Effector CD4-positive, alpha-beta T cell (primary cell): ENCODE measurements around the gene DTD1.
A peak's percentile ranks its signal among the peaks of the same experiment; 100 is the strongest.
"Not testable (repeated sequence)": the region's sequence is repeated elsewhere in the genome, so short reads cannot be mapped to it uniquely, and the experiment has no call there.

Source experiments
- DNase-seq: peaks from one replicate; pipeline ENCODE4 v3.0.0-alpha.2; 2020

Gene DTD1

DNA sequence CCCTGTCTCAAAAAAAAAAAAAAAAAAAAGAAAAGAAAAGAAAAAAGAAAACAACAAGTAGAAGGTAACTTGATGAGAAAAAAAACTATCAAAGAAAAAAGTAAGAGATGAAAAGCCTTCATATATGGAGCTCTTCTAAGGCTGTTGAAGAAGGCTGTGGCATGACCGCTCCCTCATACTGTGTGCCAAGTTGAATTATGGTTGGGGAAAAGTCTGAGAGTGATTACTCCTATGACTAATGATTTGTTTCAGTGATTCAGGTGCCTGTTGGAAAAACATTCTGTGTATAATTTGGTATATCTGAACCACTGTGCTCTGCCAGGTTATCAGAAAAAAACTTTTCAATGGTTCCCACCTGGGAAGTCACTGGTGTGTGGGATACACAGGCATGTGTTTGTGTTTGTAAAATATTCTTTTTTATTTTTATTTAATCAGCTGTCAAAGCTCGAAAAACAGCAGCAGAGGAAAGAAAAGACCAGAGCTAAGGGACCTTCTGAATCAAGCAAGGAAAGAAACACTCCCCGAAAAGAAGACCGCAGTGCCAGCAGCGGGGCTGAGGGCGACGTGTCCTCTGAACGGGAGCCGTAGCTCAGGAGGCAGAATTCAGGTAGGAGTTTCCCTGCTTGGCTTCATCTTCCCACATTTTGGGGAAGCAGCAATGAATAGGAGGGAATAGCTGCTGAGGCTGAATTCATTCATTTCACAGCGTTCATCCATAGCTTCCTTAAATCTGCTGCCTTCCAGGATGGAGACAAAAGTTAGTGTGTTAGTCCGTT, 156.0 kb downstream of the DTD1 start:
- no peak for DNase-seq

DNA sequence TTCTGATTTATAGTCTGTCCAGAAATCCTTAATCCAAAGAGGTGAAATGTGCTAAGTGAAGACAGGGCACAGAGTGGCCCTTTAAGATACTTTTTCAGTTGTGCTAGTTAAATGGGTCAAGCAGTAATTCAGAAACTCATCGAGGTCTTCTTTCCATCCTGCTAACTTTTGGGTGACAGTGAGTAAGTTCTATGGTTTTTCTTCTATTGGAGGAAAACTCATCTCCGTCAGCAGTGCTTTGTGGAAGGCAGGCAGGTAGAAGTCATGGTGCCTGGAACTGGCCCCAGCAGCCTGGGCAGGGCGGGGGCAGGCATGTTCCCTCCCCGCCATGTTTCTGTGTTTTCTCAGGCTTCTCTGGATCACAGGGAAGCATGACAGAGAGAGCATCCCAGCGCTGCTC, 159.2 kb downstream of the DTD1 start:
- no peak for DNase-seq

DNA sequence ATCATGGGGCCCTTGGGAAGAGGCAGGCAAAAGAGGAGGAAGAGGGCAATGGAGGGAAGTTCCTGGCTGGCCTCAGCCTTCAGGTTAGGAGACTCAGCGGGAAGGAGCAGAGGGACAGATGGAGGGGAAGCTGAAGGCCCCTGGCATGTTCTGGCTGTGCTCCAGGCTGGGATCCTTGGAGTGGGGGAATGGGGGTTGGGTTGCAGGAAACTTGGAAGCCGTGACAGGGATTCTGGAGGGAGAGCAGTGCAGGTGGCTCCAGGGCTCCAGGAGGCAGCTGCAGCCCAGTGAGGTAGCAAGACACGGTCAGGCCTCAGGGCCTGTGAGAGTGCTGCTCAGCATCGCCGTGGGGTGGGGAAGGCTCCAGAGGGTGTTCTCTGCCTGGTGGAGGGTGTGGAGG, 161.1 kb downstream of the DTD1 start:
- no peak for DNase-seq

DNA sequence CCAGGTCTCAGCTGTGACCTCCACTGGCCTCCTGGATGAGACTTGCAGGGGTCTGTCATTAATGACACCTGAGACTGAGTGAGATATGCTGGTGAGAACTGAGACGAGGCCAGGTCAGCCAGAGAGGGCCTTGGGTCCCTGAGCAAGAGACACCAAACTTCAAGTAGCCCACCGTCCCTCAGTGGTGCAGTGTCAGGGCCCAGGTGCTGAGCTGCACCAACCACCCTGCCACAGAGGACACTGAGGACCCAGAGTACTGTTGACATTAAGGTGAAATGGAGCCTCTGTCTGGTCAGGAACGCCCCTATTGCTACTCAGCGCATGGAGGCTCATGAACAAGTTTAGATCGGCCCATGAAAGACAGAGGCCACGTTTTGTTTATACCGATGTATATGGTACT, 161.7 kb downstream of the DTD1 start:
- DNase-seq, result no peak

DNA sequence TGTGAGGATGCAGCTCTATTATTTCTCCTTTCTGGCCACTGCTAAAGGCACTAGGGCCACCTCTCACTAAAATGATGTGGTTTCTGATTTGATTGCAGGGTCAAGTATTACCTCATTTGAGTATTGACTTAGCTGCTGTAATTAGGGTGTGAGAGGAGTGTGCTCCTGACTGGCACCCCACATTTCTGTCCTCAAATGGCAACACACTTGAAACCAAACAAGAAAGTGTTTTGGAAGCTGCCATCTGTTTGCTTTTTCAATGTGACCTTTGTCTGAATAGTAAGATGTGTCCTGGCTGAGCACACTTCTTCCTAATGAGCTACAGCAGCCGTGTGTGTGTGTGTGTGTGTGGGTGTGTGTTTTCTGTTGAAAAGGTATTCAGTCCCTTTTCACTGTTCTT, 162.9 kb downstream of the DTD1 start:
- DNase-seq, result no peak

DNA sequence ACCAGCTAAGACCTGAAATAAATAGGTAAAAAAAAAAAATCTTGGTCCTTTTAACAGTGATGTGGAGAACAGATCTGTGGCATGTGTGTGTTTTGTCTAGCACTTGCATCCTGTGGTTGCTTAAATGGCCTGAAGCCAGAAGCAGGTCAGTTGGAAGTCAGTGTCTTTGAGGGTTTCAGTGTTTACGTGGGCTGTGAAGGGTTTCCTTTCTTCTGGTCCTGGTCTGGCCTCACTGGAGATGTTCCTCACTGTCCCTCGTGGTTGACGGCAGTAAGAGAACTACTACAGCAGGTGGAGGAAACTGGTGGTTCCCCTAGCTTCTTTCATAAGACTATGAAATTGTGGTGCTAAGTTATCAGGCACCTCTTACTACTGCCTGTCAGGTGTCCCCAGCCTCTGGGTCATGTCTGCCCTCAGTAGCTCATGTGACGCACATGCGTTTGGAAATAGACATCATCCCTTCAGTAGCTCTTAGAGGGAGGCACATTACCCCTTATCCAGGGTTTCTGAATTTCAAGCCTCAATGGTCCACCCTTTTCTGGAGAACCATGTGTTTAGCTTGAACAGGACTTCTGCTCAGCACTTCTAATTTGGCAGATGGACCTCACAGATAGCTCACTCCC, 166.3 kb downstream of the DTD1 start:
- DNase-seq, result no peak

DNA sequence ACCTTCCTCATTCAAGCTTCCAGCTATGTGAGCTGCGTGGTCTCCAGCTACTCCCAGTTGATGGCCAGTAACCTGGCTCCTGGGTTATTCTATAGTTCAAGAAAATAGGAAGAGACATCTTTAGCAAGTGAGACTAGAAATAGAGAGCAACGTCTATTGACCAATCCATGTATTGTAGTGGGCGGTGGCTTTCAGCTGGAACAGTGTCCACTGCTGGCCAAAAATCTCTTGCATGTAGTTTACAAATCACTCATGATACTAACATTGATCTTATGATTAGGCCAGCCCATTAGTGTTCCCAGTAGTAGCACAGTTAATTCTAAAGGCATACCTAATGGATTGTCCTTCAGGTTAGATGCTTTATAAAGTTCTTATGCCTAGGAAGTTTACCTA, 166.8 kb downstream of the DTD1 start:
- no peak for DNase-seq

DNA sequence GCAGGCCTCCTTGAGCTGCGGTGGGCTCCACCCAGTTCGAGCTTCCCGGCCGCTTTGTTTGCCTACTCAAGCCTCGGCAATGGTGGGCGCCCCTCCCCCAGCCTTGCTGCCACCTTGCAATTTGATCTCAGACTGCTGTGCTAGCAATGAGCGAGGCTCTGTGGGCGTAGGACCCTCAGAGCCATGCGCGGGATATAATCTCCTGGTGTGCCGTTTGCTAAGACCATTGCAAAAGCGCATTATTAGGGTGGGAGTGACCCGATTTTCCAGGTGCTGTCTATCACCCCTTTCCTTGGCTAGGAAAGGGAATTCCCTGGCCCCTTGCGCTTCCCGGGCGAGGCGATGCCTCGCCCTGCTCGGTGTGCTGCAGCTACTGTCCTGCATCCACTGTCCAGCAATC, 173.0 kb downstream of the DTD1 start:
- not testable (repeated sequence) for DNase-seq

DNA sequence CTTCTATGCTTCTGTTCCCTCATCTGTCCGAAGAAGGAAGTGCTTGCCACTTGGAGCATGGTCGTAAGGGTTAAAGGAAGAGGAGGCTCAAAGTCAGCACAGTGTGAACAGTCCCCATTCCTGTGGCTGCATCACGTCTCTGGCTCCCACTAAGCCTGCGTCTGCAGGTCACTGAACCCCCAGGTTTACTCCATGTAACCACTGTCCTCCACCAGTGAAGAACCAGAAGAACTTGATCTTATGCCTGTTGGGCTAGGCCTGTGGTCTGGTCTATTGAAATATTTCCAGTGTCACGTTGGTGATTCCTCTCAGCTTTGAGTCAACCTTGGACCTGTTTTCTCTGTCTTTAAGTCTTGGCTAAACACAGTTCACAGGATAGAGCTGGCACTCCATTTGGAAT, 179.8 kb downstream of the DTD1 start:
- no peak for DNase-seq

DNA sequence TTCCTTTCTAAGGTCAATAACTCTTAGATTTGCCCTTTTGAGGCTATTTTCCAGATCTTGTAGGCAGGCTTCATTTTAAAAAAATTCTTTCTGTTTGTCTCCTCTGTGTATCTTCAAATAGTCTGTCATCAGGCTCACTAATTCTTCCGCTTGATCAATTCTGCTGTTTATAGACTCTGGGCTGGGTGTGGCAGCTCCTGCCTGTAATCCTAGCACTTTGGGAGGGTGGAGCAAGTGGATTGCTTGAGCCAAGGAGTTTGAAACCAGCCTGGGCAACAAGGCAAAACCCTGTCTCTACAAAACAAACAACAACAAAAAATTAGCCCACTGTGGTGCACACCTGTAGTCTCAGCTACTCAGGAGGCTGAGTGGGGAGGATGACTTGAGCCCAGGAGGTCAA, 185.7 kb downstream of the DTD1 start:
- no peak for DNase-seq

DNA sequence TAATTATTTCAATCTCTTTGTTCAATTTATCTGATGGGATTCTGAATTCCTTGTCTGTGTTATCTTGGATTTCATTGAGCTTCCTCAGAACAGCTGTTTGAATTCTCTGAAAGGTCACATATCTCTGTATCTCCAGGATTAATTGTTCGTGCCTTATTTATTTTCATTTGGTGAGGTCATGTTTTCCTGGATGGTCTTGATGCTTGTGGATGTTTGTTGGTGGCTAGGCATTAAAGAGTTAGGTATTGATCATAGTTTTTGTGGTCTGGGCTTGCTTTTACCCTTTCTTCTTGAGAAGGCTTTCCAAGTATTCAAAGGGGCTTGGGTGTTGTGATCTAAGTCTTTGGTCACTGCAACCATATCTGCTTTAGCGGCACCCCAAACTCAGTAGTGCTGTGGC, 186.4 kb downstream of the DTD1 start:
- no peak for DNase-seq

DNA sequence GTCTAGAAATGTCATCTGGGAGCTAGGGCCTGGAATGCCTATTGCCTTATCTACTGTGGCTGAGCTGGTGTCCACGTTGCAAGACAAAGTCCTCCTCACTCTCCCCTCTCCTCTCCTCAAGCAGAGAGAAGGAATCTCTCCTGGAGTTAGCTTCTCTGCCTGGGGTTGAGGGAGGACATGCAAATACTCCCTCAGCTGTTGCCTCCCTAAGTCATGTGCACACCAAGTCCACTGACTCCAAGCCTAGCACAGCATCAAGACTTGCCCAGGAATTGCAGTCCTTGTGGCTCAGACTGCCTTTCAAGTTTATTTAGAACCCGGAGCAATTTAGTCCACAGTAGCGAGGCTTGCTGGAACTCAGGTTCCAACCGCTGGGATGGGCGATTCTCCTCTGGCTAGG, 187.8 kb downstream of the DTD1 start:
- no peak for DNase-seq

DNA sequence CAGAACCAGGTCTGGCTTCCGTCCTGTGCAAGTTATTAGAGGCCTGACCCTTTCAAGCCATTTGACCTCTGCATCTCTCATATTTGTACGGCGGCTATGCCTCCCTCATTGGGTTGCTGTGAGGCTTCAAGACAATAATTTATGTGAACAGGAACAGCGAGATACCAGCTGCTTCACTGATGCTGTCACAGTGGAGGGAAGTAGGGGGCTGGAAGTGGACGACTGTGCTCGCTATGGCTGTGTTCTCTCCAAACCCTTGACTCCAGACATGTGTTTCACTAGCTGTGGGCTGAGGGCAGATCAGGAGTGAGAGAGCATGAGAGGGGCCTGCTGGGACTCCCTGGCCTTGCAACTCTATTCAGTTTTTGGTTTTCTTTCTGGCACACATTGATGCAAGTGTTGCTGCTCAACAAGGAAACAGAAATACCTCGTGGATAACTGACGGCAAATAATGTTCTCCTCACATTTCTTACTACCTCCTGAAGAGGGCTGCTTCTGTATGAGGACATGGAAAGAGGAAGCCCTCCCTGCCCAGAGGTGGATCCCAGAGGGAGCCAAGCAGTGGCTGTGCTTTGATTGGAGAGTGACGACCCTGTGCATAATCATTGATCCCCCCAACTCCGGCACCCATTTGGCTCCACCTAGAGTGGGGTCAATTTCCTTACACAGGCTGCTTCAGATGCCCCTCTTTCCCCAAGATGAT, 191.0 kb downstream of the DTD1 start:
- no peak for DNase-seq

DNA sequence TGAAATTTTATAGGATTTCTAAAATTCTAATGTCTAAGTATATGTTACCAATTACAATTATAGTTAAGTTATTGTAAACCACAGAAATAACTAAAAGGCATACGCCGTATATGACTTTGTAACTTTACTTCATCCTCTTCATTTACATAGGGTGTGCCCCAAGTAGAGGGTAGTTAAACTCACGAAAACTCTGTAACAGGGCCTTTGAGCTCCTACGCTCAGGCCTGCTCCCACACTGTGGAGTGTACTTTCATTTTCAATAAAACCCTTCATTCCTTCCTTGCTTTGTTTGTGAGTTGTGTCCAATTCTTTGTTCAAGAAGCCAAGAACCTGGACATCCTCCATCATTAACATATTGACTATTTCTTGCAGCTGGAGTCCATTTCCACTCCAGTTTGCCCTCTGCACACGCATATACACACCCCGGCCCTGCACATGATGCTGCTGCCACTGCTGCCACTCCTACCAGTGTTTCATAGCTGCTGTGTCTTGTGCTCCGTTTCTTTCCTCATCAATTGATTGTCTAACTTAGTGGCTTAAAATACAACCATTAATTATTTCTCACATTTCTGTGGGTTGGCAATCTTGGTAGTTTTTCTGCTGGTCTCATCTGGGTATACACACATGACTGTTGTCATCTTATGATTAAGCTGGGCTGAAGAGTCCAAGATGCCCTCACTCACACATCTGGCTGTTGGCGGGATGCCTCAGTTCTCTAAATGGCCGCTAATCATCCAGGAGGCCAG, 192.7 kb downstream of the DTD1 start:
- no peak for DNase-seq

DNA sequence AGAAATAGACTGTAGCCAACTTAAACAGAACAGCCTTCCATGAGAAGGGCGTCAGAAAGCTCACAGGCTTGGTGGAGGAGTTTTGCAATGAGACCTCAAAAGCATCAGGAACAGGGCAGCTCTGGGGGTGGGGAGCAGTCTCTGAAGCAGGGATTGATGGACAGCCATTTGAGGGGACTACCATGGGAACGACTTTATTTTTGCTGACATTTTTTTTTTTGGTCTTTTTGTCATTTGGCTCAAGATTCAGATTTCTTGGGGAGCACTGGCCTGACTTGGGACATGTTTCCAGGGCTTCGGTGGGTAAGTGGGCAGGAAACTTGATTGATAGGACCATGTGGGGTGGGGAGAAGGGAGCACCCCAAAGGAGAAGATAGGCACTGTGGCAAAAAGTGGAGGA, 193.7 kb downstream of the DTD1 start:
- DNase-seq, result no peak

DNA sequence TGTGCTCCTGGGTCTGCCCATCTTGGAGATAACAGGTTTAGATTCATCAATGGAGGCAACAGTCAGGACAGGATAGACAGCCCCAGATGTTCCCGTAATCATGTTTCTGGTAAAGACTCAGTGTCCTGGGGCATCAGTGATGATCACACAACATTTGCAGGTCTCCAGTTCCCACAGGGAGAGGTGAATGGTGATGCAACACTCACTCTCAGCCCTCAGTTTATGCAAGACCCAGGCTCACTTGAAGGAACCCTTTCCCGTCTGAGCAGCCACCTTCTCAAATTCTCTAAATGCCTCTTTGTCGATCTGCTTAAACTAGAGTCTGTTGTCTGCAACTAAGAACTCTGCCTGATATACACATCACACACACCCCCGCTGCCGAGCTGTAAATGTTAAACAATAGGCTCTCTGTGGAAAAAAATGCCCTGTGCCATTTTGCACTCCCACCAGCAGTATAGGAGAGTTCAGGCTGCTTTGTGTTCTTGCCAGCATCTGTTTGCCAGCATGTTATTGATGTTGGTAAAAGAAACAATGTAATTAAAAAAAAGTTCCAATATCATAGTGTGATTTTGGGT, 195.6 kb downstream of the DTD1 start:
- no peak for DNase-seq

DNA sequence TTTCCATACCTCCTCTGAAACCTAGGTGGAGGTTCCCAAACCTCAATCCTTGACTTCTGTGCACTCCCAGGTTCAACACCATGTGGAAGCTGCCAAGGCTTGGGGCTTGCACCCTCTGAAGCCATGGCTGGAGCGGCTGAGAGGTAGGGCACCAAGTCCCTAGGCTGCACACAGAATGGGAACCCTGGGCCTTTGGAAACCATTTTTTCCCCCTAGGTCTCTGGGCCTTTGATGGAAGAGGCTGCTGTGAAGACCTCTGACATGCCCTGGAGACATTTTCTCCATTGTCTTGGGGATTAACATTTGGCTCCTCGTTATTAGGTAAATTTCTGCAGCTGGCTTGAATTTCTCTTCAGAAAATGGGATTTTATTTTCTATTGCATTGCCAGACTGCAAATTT, 199.2 kb downstream of the DTD1 start:
- not testable (repeated sequence) for DNase-seq

DNA sequence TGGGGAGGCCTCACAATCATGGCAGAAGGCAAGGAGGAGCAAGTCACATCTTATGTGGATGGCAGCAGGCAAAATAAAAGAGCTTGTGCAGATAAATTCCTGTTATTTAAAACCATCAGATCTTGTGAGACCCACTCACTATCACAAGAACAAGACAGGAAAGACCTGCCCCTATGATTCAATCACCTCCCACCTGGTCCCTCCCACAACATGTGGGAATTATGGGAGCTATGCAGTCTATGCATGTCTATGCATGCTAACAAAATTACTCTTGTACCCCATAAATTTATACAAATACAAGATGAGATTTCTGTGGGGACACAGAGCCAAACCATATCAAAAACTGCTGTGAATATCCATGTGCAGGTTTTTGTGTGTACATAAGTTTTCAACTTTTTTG, 200.2 kb downstream of the DTD1 start:
- no peak for DNase-seq

DNA sequence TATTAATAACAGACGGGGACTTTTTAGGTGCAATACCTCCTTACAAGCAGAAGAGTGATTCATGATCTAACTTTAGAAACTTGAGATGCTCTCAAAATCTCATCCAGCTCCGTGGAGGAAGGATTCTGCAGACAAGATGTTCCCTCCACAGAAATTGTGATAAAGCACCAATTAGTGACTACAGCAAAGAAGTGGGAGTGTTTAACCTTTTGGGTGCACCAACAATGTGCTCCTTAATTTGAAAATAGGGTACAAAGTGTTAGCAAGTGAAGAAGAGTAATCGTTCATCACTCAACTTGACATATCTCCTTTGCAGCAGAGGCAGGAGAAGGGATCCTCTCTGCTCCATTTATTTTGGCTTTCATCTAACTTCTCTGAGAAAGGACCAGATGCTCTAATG, 202.9 kb downstream of the DTD1 start:
- no peak for DNase-seq

DNA sequence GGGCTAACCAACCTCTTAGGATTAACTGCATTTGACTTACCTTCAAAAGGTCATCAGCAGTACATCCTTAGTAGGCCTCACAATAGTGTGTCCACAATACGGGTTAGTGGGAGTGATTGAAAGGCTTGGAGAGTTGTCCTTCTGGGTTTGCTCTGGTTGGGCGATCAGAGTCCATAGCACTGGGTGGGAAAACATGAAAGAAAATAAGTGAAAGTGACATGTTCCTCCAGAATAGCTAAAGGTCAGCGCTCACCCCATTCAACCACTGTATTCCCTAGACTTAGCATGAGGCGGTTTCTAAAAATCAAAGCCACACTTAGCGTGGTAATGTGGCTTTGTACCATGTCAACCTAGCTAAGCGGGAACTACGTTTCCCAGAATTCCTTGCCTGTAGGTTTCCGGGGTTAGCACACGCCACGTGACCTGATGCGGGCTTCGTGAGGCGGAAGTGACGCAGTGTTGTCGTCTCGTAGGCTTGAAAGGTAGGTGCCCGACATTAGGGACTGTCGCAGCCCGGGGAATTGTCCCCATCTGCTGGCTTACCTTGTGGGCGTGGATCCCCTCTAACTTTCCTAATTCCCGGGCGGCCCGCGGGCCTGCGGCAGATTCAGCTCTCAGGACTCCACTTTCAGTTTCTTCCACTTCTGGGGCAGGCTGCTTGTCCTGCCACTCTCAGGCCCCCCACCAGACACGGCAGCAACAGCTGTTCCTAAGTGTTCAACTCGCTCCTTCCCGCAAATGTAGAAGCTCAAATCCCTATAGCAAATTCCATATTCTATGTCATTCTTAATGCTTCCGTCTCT, 206.0 kb downstream of the DTD1 start:
- peak; percentile 85 for DNase-seq

DNA sequence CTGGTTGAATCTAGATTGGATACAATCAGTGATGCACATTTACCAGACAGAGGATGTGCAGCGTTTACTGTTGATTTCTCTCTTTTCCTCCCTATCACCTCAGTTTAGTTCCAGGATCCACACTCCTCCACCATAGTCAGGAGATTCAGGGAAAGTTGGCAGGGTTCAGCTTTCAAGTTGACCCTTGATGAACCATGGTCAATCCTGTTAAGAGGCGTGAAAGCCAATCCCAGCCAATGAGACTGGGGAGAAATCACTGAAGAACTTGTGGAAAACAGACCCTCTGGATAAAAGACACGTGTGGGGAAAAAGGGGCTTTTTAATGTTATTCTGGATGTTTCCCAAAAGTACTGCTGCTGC, 206.6 kb downstream of the DTD1 start:
- DNase-seq, result no peak

DNA sequence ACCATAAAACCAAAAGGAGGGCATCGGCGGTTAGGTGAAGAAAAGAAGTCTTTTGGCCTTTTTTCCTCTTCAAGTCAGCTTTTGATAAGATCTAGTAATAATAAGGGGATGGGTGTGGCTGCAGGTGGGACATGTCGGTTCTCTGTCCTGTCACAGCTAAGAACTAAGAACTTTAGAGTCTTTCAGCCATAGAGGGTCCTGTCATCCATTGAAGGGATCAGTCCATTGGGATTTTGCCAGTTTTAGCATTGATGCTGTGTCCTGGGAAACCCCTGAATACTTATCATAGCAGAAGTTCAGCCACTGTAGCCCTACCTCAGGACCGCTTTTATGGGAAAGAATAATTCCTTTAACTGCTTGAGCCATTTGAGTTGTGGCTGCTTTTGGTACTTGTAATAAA, 207.5 kb downstream of the DTD1 start:
- no peak for DNase-seq
